HCT116 (cell line): ENCODE data around the gene SERTAD3.

ENCODE experiments used
- CEBPB ChIP-seq: IDR thresholded peaks from 2 replicates; pipeline ENCODE4 v1.6.1; 2012; ENCODE audit warnings: low read depth
- EZH2 ChIP-seq: fragments of 200-600 bp; sonication (generic); IDR thresholded peaks from 2 replicates; pipeline ENCODE4 v1.6.1; 2017; ENCODE audit warnings: antibody characterized with exemption, mixed run types
- JUND ChIP-seq: IDR thresholded peaks from 2 replicates; pipeline ENCODE4 v1.6.1; 2012
- SP1 ChIP-seq: IDR thresholded peaks from 2 replicates; pipeline ENCODE4 v1.6.1; 2012; ENCODE audit warnings: low read depth

DNA sequence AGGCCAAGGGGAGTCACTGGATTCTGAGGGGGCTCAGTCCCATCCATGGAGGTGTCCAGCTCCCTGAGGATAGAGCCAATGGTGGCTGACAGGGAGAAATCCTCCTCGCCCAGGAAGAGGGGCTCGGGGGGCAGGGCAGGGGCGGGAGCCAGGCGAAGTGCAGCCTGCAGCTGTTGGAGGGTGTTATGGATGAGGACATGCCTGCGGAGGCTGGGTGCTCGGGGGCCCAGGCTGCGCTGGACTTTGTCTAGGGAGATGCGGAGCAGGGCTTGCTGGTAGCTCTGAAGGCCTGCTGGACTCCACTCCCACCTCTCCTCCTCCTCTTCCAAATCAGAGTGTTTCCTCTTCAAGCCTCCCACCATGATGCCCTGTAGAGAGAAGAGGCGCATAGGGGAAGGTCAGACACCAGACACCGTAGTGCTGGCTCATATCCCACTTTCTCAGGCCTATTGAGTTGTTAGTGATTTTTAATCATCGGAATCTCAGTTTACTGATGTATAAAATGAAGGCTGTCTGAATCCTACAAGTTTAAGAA lies 2.3 kb downstream of the SERTAD3 start:
- TF ChIP-seq CEBPB (no peak), EZH2 (no peak), SP1 (no peak), JUND (no peak)
